Mammary epithelial cell (primary cell): ENCODE data around the gene ADK.

Source experiments
- EZH2 ChIP-seq: IDR thresholded peaks from 2 replicates; pipeline ENCODE4 v1.6.1; 2012; ENCODE audit warnings: low read length, inconsistent platforms, borderline replicate concordance
- TF ChIP-seq, protein P1 (sequence below), 2 donors: IDR thresholded peaks in 1 of 2; conservative IDR thresholded peaks in 1 of 2; 2 replicates each; pipeline ENCODE4 v1.5.1; 2011 to 2012; ENCODE audit warnings: inconsistent platforms in 2 of 2, low read length in 2 of 2, mild to moderate bottlenecking in 2 of 2, control low read depth in 1 of 2, low read depth in 1 of 2; ENCODE audit not compliant: insufficient read depth in 1 of 2; ENCODE audit errors: extremely low read depth in 1 of 2

DNA sequence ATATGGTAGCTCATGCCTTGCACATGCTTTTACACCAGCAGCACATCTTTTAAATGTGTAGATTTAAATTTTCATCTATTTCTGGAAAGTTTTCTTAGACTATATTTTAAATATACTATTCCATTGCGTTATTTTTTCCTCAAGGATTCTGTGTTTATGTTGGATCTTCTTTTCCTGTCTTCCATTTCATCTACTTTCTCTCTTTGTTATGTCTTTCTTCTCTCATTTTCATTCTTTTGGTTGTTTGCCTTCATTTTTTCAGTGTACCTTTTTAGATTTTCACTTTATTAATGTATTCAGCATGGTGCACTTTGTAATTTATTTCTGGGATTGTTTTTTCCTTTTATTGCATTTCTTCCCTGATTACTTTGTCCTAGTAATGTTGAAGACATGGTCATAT, 329.8 kb downstream of the ADK start:
- TF ChIP-seq, protein P1, sequence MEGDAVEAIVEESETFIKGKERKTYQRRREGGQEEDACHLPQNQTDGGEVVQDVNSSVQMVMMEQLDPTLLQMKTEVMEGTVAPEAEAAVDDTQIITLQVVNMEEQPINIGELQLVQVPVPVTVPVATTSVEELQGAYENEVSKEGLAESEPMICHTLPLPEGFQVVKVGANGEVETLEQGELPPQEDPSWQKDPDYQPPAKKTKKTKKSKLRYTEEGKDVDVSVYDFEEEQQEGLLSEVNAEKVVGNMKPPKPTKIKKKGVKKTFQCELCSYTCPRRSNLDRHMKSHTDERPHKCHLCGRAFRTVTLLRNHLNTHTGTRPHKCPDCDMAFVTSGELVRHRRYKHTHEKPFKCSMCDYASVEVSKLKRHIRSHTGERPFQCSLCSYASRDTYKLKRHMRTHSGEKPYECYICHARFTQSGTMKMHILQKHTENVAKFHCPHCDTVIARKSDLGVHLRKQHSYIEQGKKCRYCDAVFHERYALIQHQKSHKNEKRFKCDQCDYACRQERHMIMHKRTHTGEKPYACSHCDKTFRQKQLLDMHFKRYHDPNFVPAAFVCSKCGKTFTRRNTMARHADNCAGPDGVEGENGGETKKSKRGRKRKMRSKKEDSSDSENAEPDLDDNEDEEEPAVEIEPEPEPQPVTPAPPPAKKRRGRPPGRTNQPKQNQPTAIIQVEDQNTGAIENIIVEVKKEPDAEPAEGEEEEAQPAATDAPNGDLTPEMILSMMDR (conservative IDR thresholded peaks at IDR 0.05 in 1 of 2, IDR thresholded peaks at IDR 0.05 in 1 of 2; ENCODE audit: extremely low read depth in 1 of 2, insufficient read depth in 1 of 2, low read depth in 1 of 2, low read length in 2 of 2) = no peak
- no peak for TF ChIP-seq EZH2
